Gastrocnemius medialis (tissue), 4 donors: ENCODE data around the gene ZNF598. TPM values are rescaled to one million over a fixed set of nuclear protein-coding genes. Genes with fewer than 3 reads are reported as not detected.

Source experiments
- ATAC-seq, 2 donors: fragments of 150-250 bp; one replicate each; pipeline ENCODE4 v1.9.1; 2016
- DNase-seq, 2 donors: peaks; one replicate each; pipeline ENCODE4 v3.0.0-alpha.2; 2019
- H3K27ac ChIP-seq, 4 donors: fragments of 200-600 bp; sonication (generic); 1 replicate in 1 of 4; 2 replicates in 3 of 4; pipeline ENCODE4 v1.5.1; 2016 to 2018; ENCODE audit warnings: mild to moderate bottlenecking in 2 of 4, moderate library complexity in 1 of 4
- H3K27me3 ChIP-seq, 3 donors: fragments of 200-600 bp; sonication (generic) in 2 of 3; 1 replicate in 1 of 3; 2 replicates in 2 of 3; pipeline versions ENCODE4 v1.5.1 to v1.6.0; 2016 to 2019; ENCODE audit warnings: mild to moderate bottlenecking in 1 of 3, moderate library complexity in 1 of 3
- H3K36me3 ChIP-seq, 2 donors: fragments of 200-600 bp; sonication (generic) in 1 of 2; one replicate each; pipeline ENCODE4 v1.5.1; 2017 to 2018
- H3K4me1 ChIP-seq, 2 donors: fragments of 200-600 bp; sonication (generic) in 1 of 2; one replicate each; pipeline ENCODE4 v1.5.1; 2016 to 2017; ENCODE audit warnings: mild to moderate bottlenecking in 2 of 2
- H3K4me3 ChIP-seq, 4 donors: fragments of 200-600 bp; sonication (generic) in 3 of 4; 1 replicate in 1 of 4; 2 replicates in 3 of 4; pipeline ENCODE4 v1.5.1; 2016 to 2019; ENCODE audit warnings: mild to moderate bottlenecking in 2 of 4
- H3K9me3 ChIP-seq, 3 donors: fragments of 200-600 bp; sonication (generic) in 2 of 3; 1 replicate in 1 of 3; 2 replicates in 2 of 3; pipeline ENCODE4 v1.5.1; 2016 to 2019
- POLR2A ChIP-seq, 2 donors: fragments of 450-650 bp; IDR thresholded peaks; one replicate each; pipeline ENCODE4 v1.6.1; 2017; ENCODE audit warnings: antibody characterized with exemption in 2 of 2, mild to moderate bottlenecking in 2 of 2, moderate library complexity in 2 of 2
- in situ Hi-C, 4 donors: fragments of 200-750 bp; cut with MboI; loops; one replicate each; pipeline versions ENCODE4 v1.15.0 to v1.8.0; 2017; ENCODE audit warnings: low sequenced_read_pairs in 4 of 4
- intact Hi-C: fragments of 100-400 bp; cut with DNase I; formaldehyde crosslinking; loops from one replicate; pipeline ENCODE4 v1.15.1; 2023; ENCODE audit warnings: low total_unique reads
- total RNA-seq, 4 donors: library from RNA; depleted of rRNA; stranded (reverse); fragments of >200 nt; gene quantifications; one replicate each; pipeline versions ENCODE4 v1.1.0 to v1.2.3, GENCODE V29; 2016
- TF ChIP-seq, protein P1 (sequence below), 5 experiments: fragments of 450-650 bp in 3 of 5; fragments of 200-600 bp in 2 of 5; sonication (generic) in 2 of 5; IDR thresholded peaks in 4 of 5; conservative IDR thresholded peaks in 1 of 5; 1 replicate in 4 of 5; 2 replicates in 1 of 5; pipeline ENCODE4 v1.5.1; 2016 to 2019; ENCODE audit warnings: antibody characterized with exemption in 5 of 5, mild to moderate bottlenecking in 3 of 5, moderate library complexity in 3 of 5

The ZNF598 gene
- total RNA-seq, 4 donors from 2014 or later = 57.0 to 92.2 (median 75.4) TPM

DNA sequence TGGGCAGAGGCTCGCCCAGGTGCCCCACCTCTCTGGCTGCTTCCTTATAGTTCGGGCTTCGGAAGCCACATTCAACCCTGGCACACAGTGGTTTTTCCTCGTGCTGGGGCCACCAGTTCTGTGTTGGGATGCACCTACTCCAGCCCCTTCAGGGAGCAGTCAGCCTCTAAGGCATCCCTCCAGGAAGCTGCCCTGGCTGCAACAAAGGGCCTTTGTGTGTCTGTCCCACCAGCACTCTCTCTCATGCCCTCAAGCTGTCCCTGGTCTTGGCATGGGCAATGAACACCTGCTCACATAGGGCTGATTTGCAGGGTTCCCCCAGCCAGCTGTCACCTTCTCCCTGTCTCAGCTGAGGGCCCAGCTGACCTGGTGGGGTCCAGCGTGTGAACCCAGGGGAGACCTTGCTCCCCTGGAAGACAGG, 27.6 kb downstream of the ZNF598 start:
- intact Hi-C loops (loop anchor here (10.0 kb wide), 1 partner anchor 367 kb away; the partner anchor contains the start of genes CRAMP1 and IFT140), in situ Hi-C loops (no loop called here)
- Histone ChIP-seq H3K9me3 (no peaks in the 10 kb centered on the region), H3K27ac (no peak overlapping the region), H3K4me1 (peaks cover 16 to 25% of the 10 kb centered on the region in 2 donors), H3K4me3 (no peak overlapping the region), H3K36me3 (peaks cover 0 to 36% of the 10 kb centered on the region in 2 donors), H3K27me3 (no peaks in the 10 kb centered on the region)
- TF ChIP-seq, protein P1, sequence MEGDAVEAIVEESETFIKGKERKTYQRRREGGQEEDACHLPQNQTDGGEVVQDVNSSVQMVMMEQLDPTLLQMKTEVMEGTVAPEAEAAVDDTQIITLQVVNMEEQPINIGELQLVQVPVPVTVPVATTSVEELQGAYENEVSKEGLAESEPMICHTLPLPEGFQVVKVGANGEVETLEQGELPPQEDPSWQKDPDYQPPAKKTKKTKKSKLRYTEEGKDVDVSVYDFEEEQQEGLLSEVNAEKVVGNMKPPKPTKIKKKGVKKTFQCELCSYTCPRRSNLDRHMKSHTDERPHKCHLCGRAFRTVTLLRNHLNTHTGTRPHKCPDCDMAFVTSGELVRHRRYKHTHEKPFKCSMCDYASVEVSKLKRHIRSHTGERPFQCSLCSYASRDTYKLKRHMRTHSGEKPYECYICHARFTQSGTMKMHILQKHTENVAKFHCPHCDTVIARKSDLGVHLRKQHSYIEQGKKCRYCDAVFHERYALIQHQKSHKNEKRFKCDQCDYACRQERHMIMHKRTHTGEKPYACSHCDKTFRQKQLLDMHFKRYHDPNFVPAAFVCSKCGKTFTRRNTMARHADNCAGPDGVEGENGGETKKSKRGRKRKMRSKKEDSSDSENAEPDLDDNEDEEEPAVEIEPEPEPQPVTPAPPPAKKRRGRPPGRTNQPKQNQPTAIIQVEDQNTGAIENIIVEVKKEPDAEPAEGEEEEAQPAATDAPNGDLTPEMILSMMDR (IDR thresholded peaks at IDR 0.05 in 4 of 5, conservative IDR thresholded peaks at IDR 0.05 in 1 of 5) = no peak
- no peak for TF ChIP-seq POLR2A (IDR thresholded peaks at IDR 0.05)
- ATAC-seq (no peak), DNase-seq (no peak)

GRCh38 chr16:1981398-1981836, 28.2 kb downstream of the ZNF598 start, which contains the start of gene NOXO1:
NOXO1 (minus strand) TSS chr16:1981469; CDS start chr16:1981179, 290 bp downstream.
- Histone ChIP-seq H3K27me3 (no peaks in the 10 kb centered on the region), H3K27ac (no peak within 1 kb of the TSS), H3K4me1 (peaks cover 16 to 25% of the 10 kb centered on the region in 2 donors), H3K9me3 (no peaks in the 10 kb centered on the region), H3K36me3 (peaks cover 0 to 36% of the 10 kb centered on the region in 2 donors), H3K4me3 (no peak within 1 kb of the TSS)
- intact Hi-C loops (loop anchor here (10.0 kb wide), 1 partner anchor 367 kb away; the partner anchor contains the start of genes CRAMP1 and IFT140), in situ Hi-C loops (no loop called here)
- DNase-seq (no peak), ATAC-seq (no peak)
- TF ChIP-seq, protein P1 (IDR thresholded peaks at IDR 0.05 in 4 of 5, conservative IDR thresholded peaks at IDR 0.05 in 1 of 5) = no peak
- no peak for TF ChIP-seq POLR2A (IDR thresholded peaks at IDR 0.05)

DNA sequence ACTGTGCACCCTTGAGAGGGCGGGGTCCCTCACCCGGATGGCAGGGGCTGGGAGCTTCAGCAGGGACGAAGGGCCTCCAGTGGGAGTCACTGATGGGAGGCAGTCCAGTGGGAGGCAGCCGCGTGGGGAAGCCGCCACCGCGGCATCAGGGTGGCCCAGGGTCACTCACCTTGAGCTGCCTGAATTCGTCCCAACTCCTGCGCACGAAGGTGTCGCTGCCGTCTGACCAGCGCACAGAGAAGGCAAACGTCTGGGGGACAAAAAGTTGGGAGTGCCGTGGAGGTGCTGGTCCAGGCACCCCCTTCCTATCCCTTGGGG, 28.9 kb downstream of the ZNF598 start:
- ATAC-seq = no peak
- H3K4me3 ChIP-seq = no peak overlapping the region
- H3K27me3 ChIP-seq = no peaks in the 10 kb centered on the region
- no peaks in the 10 kb centered on the region for H3K9me3 ChIP-seq
- TF ChIP-seq, protein P1 (IDR thresholded peaks at IDR 0.05 in 4 of 5, conservative IDR thresholded peaks at IDR 0.05 in 1 of 5) = no peak
- no peak for TF ChIP-seq POLR2A (IDR thresholded peaks at IDR 0.05)
- H3K36me3 ChIP-seq = peaks cover 0 to 36% of the 10 kb centered on the region in 2 donors
- intact Hi-C loops = loop anchor here (10.0 kb wide), 1 partner anchor 366 kb away; the partner anchor contains the start of genes CRAMP1 and IFT140
- in situ Hi-C loops = no loop called here
- no peak overlapping the region for H3K27ac ChIP-seq
- H3K4me1 ChIP-seq = peaks cover 16 to 25% of the 10 kb centered on the region in 2 donors
- DNase-seq = no peak

GRCh38 chr16:1980030-1980769, 29.4 kb downstream of the ZNF598 start:
- in situ Hi-C loops (no loop called here), intact Hi-C loops (loop anchor here (10.0 kb wide), 1 partner anchor 365 kb away; the partner anchor contains the start of genes CRAMP1 and IFT140)
- H3K27ac ChIP-seq = no peak overlapping the region
- DNase-seq (peak in 1 of 2 donors; percentile 64), ATAC-seq (no peak)
- peaks cover 0 to 37% of the 10 kb centered on the region in 2 donors for H3K36me3 ChIP-seq
- H3K9me3 ChIP-seq = no peaks in the 10 kb centered on the region
- no peak overlapping the region for H3K4me3 ChIP-seq
- no peak for TF ChIP-seq POLR2A (IDR thresholded peaks at IDR 0.05)
- TF ChIP-seq, protein P1 (IDR thresholded peaks at IDR 0.05 in 4 of 5, conservative IDR thresholded peaks at IDR 0.05 in 1 of 5) = no peak
- H3K27me3 ChIP-seq = no peaks in the 10 kb centered on the region
- peaks cover 13 to 21% of the 10 kb centered on the region in 2 donors for H3K4me1 ChIP-seq
